ENCODE data around the gene CCL2.
"Not testable (repeated sequence)": the region's sequence is repeated elsewhere in the genome, so short reads cannot be mapped to it uniquely, and the experiment has no call there.

Gene CCL2

GRCh38 chr17:34254651-34255380, at the start of gene CCL2:
CCL2 (plus strand) TSS chr17:34255285; CDS start chr17:34255350, 65 bp downstream.
- peak; percentile 29 for DNase-seq (ENCODE audit: low read depth)

DNA sequence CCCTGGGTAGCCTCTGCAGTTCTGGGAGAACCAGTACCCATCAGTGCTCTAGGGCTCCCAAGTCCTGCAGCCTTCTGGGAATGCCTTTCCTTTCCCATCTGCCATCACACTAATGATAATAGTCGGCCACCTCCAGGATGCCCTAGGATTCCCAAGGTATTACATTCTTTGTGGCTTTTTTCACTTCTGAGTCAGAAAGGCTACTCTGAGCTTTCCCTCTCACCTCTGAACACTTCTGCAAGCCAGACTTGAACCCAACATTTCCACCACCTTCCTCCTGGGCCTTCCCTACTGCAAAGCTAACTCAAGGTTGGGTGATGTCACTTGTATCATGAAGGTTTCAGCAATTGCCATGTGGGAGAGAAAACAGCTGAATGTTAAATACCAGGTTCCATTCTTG, 49.7 kb upstream of the CCL2 start:
- DNase-seq (ENCODE audit: low read depth): no peak

GRCh38 chr17:34206569-34206968, 48.5 kb upstream of the CCL2 start:
- DNase-seq (ENCODE audit: low read depth): no peak

DNA sequence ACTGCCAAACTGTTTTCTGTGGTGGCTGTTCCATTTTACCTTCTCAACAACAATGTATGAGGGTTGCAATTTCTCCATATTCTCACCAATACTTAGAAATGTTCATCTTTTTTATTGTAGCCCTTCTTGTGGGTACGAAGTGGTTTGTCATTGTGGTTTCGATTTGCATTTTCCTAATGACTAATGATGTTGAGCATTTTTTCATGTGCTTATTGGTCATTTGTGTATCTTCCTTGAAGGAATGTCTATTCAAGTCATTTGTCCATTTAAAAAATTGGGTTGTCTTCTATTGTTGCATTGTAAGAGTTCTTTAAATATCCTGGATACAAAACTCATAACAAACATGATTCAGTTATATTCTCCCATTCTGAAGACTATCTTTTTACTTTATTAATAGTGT, 47.5 kb upstream of the CCL2 start:
- DNase-seq (ENCODE audit: low read depth): no peak

DNA sequence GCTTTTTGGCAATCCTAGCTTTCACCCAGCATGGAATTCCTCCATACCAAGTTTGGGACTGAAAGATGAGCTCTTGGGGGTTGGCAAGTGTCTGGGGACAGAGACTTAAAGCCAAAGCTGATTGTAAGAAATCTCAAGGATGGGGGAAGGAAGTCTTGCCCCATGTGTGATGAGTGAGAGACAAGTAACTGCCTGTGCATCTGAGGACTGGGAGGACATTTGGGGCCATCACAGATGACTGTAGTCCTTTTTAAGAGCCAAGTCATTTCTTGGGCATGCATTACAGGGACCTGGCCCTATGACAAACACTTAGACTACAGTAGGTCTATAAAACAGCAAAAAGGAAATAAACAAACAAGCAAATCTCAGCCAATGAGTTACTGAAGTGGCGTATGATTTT, 36.3 kb upstream of the CCL2 start:
- DNase-seq (ENCODE audit: low read depth): no peak

DNA sequence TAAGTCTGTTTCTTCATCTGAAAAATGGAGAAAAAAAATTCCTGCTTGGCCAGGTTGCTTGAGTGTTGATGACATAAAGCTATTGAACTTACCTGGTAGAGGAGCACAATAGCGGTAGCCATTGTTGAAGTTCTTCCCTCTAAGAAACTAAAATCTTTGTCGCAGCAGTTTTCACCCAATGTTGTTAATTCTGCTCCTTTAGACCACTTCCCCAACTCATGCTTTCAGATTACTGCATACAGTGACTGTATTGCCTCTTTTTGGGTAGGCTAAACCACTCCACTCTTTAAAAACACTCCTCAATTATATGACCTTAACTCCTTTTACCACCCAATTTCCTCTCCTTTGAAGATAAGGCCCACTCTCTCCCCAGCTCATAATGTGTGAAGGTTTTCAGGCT, 35.7 kb upstream of the CCL2 start:
- no peak for DNase-seq (ENCODE audit: low read depth)

DNA sequence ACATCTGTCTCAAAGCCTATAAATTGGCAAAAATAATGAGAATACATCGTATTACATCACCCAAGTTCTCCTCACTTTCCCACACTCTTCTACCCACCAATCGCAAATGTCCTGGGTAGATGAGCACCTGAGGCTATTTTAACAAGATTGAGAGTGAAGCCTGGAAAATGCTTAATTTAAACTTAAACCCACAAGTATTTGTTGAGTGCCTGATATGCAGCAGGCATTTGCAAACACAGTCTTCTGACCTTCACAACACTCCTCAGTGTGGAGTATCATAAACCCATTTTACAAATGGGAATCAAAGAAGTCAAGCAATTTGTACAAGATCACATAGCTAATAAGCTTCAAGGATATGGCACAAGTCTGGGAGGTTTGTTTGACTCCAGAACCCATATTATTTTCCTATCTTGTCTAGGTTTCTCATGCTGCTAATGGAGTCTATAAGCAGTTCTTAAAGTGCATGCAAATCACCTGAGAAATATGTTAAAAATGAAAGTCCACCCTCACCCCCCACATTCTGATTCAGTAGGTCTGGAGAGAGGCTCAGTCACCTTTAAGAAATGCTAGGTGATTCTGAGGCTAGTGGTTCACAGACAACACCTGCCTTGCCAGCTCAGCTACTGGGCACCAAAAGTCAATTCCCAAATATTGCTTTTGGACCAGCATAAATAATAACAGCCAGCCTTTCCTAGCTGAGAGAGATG, 34.9 kb upstream of the CCL2 start:
- no peak for DNase-seq (ENCODE audit: low read depth)

DNA sequence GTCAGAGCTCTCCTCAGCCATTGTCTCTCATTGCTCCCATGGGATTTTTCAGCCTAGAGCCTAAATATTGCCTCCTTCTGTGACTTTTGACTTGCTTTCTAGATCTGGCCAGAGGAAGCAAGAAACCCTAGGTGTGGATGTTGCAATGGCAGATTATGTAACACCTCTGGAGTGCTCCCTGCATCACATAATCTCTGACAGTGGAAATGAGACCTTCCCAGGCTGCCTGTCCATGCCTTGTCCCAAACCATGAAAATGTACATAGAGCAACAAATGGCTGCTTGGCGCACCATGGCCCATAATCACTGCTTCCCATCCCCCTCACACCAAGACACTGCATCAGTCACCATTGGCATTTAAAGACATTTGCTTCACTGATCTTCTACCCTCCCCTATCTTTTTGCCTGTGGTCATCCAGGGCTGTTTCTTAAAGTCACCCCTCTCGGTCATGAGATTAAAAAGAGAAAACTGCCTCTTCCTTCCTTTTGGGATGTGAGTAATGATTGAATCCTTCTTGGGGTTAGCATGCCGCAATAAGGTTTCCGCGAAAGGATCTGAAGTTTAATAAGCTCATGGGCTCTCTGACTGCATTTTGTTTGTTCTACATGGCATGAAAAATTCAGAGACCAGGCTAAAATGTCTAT, 34.2 kb upstream of the CCL2 start:
- no peak for DNase-seq (ENCODE audit: low read depth)

- no peak for DNase-seq (ENCODE audit: low read depth)
These were observed 33.7 kb upstream of the CCL2 start for GRCh38 chr17:34221411-34221810.

- no peak for DNase-seq (ENCODE audit: low read depth)
These were observed 32.2 kb upstream of the CCL2 start for GRCh38 chr17:34222722-34223497.

DNA sequence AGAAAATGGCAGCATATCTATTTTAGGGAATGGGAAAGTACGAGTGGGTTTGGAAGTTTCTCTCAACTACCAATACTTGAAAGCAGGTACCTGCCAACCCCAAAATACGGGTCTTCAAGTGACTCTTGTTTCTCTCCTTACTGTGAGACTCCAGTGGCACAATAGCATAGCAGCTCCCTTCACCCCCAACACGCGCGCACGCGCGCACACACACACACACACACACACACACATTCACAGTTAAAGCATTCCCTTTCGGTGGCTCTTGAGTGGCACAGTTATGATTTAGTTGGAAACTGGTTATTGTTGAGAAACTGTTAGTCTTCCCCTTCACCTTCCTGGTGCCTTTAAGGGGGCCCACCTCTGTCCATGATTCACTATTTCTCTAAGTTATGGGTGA, 30.0 kb upstream of the CCL2 start:
- no peak for DNase-seq (ENCODE audit: low read depth)

DNA sequence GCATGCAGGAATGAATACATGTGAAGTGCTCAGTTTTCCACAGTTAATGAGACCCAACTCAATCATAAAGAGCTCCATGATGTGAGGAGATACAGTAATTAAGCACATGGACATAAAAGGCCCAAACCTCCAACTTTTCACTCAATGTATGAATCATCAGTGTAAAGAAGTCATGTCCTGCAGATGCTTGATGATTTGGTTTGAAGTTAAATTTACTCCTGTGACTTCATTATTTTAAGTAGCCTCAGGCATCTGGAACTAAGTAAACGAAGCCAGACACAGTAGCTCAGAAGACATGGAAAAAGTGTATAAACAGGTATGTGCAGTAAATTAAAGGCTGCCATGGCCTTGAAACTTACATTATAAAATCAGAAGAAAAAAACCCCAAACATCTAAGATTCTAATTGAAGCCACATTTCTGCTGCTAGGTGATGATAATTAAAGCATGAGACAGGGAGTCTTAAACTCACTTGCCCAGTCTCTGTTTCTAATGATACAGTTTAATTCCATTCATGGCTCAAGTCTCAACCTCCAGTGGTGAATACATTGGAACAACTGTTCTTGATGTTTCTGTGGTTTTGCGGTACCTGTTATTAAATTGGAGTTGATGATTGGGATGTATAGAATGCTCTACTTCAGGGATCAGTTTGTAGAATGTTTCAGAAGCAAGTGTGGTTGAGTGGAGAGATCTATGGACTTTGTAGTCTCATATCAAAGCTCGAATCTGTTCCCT, 28.9 kb upstream of the CCL2 start:
- no peak for DNase-seq (ENCODE audit: low read depth)

GRCh38 chr17:34226744-34227034, 28.4 kb upstream of the CCL2 start:
- DNase-seq (ENCODE audit: low read depth): no peak

DNA sequence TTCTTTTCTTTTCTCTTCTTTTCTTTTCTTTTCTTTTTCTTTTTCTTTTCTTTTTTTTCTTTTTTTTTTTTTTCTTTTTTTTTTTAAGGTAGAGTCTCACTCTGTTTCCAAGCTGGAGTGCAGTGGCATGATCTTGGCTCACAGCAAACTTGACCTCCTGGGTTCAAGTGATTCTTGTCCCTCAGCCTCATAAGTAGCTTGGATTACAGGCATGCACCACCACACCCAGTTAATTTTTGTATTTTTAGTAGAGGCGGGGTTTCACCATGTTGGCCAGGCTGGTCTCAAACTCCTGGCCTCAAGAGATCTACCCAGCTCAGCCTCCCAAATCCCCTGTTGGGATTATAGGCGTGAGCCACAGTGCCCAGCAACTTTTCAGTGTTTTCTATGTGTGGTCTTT, 27.8 kb upstream of the CCL2 start:
- not testable (repeated sequence) for DNase-seq (ENCODE audit: low read depth)

DNA sequence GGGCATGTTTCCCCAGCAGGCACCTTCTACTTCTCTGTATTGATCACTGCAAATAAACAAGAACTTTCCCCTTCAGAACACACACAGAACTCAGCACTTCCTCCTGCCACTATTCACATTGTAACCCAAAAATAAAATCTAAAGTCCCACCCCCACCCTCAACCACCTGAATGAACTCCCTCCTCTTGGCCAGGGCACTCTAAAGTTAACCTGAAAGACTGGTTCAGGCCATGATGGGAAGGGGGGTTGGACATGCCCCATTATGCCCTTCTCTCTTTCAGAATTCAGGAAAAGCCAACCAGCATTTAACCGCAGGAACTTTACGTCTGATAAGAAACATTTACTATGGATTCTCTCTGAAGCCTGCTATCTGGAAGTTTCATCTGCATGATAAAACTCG, 27.4 kb upstream of the CCL2 start:
- DNase-seq (ENCODE audit: low read depth): no peak

DNA sequence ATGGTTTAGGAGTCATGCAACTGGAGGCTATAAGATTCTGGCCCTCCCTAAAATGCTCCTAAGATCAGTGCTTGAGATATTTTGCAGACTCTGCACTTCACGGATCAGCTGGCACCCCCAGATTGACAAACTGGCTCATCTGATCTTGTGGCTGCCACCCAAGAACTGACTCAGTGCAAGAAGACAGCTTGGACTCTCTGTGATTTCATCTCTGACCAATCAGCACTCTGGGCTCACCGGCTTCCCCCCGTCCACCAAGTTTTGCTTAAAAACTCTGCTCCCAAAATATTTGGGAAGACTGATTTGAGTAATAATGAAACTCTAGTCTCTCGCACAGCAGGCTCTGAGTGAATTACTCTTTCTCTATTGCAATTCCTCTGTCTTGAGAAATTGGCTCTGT, 26.3 kb upstream of the CCL2 start:
- no peak for DNase-seq (ENCODE audit: low read depth)

GRCh38 chr17:34230342-34230741, 24.7 kb upstream of the CCL2 start:
- DNase-seq (ENCODE audit: low read depth): no peak

DNA sequence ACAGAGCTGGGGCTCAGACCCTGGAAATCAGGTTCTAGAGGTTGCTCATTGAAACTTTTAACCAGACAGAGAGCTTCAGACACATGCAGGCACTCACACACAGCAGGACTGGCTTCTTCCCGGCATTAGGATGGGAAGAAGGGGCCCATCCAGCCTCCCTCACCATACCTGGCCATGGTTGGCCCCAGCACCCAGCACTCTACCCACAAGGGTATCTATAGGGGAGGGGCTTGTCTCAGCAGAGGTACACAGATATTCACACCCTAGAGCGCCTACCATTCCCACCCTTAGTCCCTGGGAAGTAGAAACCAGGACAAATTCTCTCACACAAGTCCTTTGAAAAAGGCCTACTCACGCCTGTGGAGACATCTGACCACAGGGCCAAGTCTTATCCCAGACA, 20.5 kb upstream of the CCL2 start:
- DNase-seq (ENCODE audit: low read depth): no peak

GRCh38 chr17:34235389-34236028, 19.6 kb upstream of the CCL2 start:
- no peak for DNase-seq (ENCODE audit: low read depth)

GRCh38 chr17:34236281-34236892, 18.7 kb upstream of the CCL2 start:
- no peak for DNase-seq (ENCODE audit: low read depth)

GRCh38 chr17:34237458-34237857, 17.6 kb upstream of the CCL2 start:
- no peak for DNase-seq (ENCODE audit: low read depth)

All from GM04503 (cell line).